ENCODE data around the gene LIN28A. TPM values are rescaled to one million over a fixed set of nuclear protein-coding genes. Genes with fewer than 3 reads are reported as not detected.

LIN28A gene
- total and polyA plus RNA-seq, 2 experiments from 2014 or later: 604 to 1,571 TPM

- Histone ChIP-seq H3K4me2 (peak overlapping the region; percentile 76), H3K79me2 (replicated peaks; ENCODE audit: insufficient read depth) (peaks cover 84% of the 10 kb centered on the region), H3F3A (replicated peaks; ENCODE audit: low read depth) (peaks cover 47% of the 10 kb centered on the region), H3K4me1 (ENCODE audit: insufficient read depth) (peaks cover 71% of the 10 kb centered on the region), H3K9me2 (ENCODE audit: insufficient read depth) (no peaks in the 10 kb centered on the region), H3K4me3 (peak overlapping the region; percentile 46), H3K27ac (ENCODE audit: low read depth) (peak overlapping the region; percentile 100), H4K20me1 (replicated peaks; ENCODE audit: insufficient read depth) (peaks cover 56% of the 10 kb centered on the region), H2AFZ (no peak overlapping the region), H3K27me3 (ENCODE audit: insufficient read depth) (no peaks in the 10 kb centered on the region), H3K36me3 (ENCODE audit: insufficient read depth) (peaks cover 25% of the 10 kb centered on the region)
- TF ChIP-seq ZNF462 (CRISPR knock-in tag; IDR thresholded peaks at IDR 0.05) (0 out of 2 replicates have a peak, but pooled peaks have one; percentile 54), ZNF114 (CRISPR knock-in tag; IDR thresholded peaks at IDR 0.05) (no peak), POLR2AphosphoS5 (IDR thresholded peaks at IDR 0.05; ENCODE audit: low read depth) (peak; percentile 71), REST (IDR thresholded peaks at IDR 0.05; ENCODE audit: unreplicated experiment) (peak; percentile 18), CTCF (conservative IDR thresholded peaks at IDR 0.05; ENCODE audit: low read depth in 2 of 2) (no peak)
- H3K27me3 Mint-ChIP-seq (ENCODE audit: insufficient read depth, low read depth, poor library complexity): peaks cover 29% of the 10 kb centered on the region
- H3K4me1 Mint-ChIP-seq: peaks cover 84% of the 10 kb centered on the region
- peak overlapping the region; percentile 97 for H3K27ac Mint-ChIP-seq
- peaks cover 88% of the 10 kb centered on the region for H3K36me3 Mint-ChIP-seq (ENCODE audit: low read depth)
- ATAC-seq: peak; percentile 77
- peak overlapping the region; percentile 64 for H3K4me3 Mint-ChIP-seq
- no peaks in the 10 kb centered on the region; the same call in 2 of the 3 replicates for H3K9me3 Mint-ChIP-seq
- DNase-seq (ENCODE audit: low spot score): peak; percentile 99
Observed at GRCh38 chr1:26418865-26419349, 8.3 kb downstream of the LIN28A start.

All from GM23338 (cell line).